Fibroblast of lung (primary cell): ENCODE measurements around the gene ZNF282. TPM values are rescaled to one million over a fixed set of nuclear protein-coding genes. Genes with fewer than 3 reads are reported as not detected.

Source experiments
- DNase-seq, 2 donors: peaks; one replicate each; pipeline versions ENCODE4 v3.0.0 to v3.0.0-alpha.2; 2010; ENCODE audit warnings: low read depth in 2 of 2
- H2AFZ ChIP-seq: 2 replicates; pipeline ENCODE4 v1.5.1; 2012; ENCODE audit warnings: low read length, control low read depth, inconsistent platforms
- H3K27ac ChIP-seq: 2 replicates; pipeline ENCODE4 v1.5.1; 2011; ENCODE audit warnings: low read length, control low read depth; ENCODE audit not compliant: insufficient read depth
- H3K27me3 ChIP-seq: 2 replicates; pipeline ENCODE4 v1.5.1; 2011; ENCODE audit warnings: mild to moderate bottlenecking, low read length; ENCODE audit not compliant: control insufficient read depth, insufficient read depth
- H3K36me3 ChIP-seq: 2 replicates; pipeline ENCODE4 v1.5.1; 2011; ENCODE audit warnings: low read length; ENCODE audit not compliant: control insufficient read depth, insufficient read depth
- H3K4me1 ChIP-seq: 2 replicates; pipeline ENCODE4 v1.5.1; 2011; ENCODE audit warnings: low read length; ENCODE audit not compliant: control insufficient read depth, insufficient read depth; ENCODE audit errors: extremely low read depth
- H3K4me2 ChIP-seq: 2 replicates; pipeline ENCODE4 v1.5.1; 2011; ENCODE audit warnings: low read length, control low read depth; ENCODE audit not compliant: insufficient read depth; ENCODE audit errors: extremely low read depth
- H3K4me3 ChIP-seq, 4 experiments: fragments of 200-600 bp in 1 of 4; sonication (generic) in 1 of 4; replicated peaks in 1 of 4; 2 replicates each; pipeline ENCODE4 v1.5.1; 2011 to 2016; ENCODE audit warnings: low read length in 4 of 4, low read depth in 3 of 4, mild to moderate bottlenecking in 3 of 4, control low read depth in 2 of 4, inconsistent platforms in 1 of 4, mixed read lengths in 1 of 4; ENCODE audit not compliant: insufficient read depth in 1 of 4; ENCODE audit errors: control extremely low read depth in 1 of 4
- H3K79me2 ChIP-seq: 2 replicates; pipeline ENCODE4 v1.5.1; 2012; ENCODE audit warnings: mild to moderate bottlenecking, low read length, inconsistent platforms; ENCODE audit not compliant: control insufficient read depth, insufficient read depth
- H3K9ac ChIP-seq: 2 replicates; pipeline ENCODE4 v1.5.1; 2011; ENCODE audit warnings: mild to moderate bottlenecking, low read length, control low read depth; ENCODE audit not compliant: insufficient read depth
- H3K9me3 ChIP-seq: 2 replicates; pipeline ENCODE4 v1.5.1; 2012; ENCODE audit warnings: low read depth, low read length; ENCODE audit not compliant: control insufficient read depth, insufficient read depth
- H4K20me1 ChIP-seq: 2 replicates; pipeline ENCODE4 v1.5.1; 2011; ENCODE audit warnings: low read length; ENCODE audit not compliant: control insufficient read depth, insufficient read depth; ENCODE audit errors: extremely low read depth
- EZH2 ChIP-seq: IDR thresholded peaks from 2 replicates; pipeline ENCODE4 v1.5.1; 2012; ENCODE audit warnings: low read length, control low read depth, mild to moderate bottlenecking; ENCODE audit errors: missing control alignments
- polyA plus RNA-seq, 2 donors: library from polyadenylated mRNA; depleted of rRNA in 1 of 2; stranded (reverse) in 1 of 2; unstranded in 1 of 2; fragments of >200 nt; gene quantifications; 2 replicates each; pipeline ENCODE4 v1.2.1, GENCODE V29; 2011 to 2012; ENCODE audit warnings: missing spikeins in 1 of 2
- total RNA-seq: library from RNA; depleted of rRNA; stranded (reverse); fragments of >200 nt; gene quantifications from 2 replicates; pipeline ENCODE4 v1.2.1, GENCODE V29; 2014
- TF ChIP-seq, protein P1 (sequence below), 2 donors: IDR thresholded peaks in 1 of 2; conservative IDR thresholded peaks in 1 of 2; 1 replicate in 1 of 2; 2 replicates in 1 of 2; pipeline ENCODE4 v1.5.1; 2011 to 2012; ENCODE audit warnings: low read length in 2 of 2, control low read depth in 1 of 2, inconsistent platforms in 1 of 2, low read depth in 1 of 2, mild to moderate bottlenecking in 1 of 2

ZNF282 gene
- total and polyA plus RNA-seq, 2 donors (not counting 1 experiment from before 2014, with no cell fraction given): 6.8 to 23.1 TPM

DNA sequence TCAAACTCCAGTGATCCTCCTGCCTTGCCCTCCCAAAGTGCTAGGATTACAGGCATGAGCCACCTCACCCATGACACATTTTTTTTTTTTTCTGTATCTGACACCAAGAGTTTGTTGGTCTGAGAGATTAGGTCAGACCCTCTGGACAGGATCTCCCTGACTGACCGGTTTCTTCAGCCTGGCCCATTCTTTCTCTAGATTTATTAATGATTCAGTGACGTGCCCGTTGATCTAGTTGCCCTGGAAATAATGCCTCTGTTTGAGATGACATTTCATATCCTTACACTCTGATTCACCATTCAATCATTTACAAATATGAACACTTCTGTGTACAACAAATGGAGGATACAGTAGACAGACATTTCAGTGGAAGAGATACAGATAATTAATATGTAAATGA lies 42.7 kb downstream of the ZNF282 start:
- Histone ChIP-seq H3K4me2 (no peak overlapping the region), H3K4me1 (peaks cover 10% of the 10 kb centered on the region), H3K27me3 (no peaks in the 10 kb centered on the region), H3K9me3 (no peaks in the 10 kb centered on the region), H2AFZ (no peak overlapping the region), H3K4me3 (no peak overlapping the region), H3K9ac (no peak overlapping the region), H4K20me1 (no peaks in the 10 kb centered on the region), H3K27ac (no peak overlapping the region), H3K36me3 (no peaks in the 10 kb centered on the region), H3K79me2 (peaks cover 20% of the 10 kb centered on the region)
- TF ChIP-seq EZH2: no peak
- TF ChIP-seq, protein P1, sequence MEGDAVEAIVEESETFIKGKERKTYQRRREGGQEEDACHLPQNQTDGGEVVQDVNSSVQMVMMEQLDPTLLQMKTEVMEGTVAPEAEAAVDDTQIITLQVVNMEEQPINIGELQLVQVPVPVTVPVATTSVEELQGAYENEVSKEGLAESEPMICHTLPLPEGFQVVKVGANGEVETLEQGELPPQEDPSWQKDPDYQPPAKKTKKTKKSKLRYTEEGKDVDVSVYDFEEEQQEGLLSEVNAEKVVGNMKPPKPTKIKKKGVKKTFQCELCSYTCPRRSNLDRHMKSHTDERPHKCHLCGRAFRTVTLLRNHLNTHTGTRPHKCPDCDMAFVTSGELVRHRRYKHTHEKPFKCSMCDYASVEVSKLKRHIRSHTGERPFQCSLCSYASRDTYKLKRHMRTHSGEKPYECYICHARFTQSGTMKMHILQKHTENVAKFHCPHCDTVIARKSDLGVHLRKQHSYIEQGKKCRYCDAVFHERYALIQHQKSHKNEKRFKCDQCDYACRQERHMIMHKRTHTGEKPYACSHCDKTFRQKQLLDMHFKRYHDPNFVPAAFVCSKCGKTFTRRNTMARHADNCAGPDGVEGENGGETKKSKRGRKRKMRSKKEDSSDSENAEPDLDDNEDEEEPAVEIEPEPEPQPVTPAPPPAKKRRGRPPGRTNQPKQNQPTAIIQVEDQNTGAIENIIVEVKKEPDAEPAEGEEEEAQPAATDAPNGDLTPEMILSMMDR (conservative IDR thresholded peaks at IDR 0.05 in 1 of 2, IDR thresholded peaks at IDR 0.05 in 1 of 2; ENCODE audit: low read depth in 1 of 2, low read length in 2 of 2): no peak
- no peak for DNase-seq

DNA sequence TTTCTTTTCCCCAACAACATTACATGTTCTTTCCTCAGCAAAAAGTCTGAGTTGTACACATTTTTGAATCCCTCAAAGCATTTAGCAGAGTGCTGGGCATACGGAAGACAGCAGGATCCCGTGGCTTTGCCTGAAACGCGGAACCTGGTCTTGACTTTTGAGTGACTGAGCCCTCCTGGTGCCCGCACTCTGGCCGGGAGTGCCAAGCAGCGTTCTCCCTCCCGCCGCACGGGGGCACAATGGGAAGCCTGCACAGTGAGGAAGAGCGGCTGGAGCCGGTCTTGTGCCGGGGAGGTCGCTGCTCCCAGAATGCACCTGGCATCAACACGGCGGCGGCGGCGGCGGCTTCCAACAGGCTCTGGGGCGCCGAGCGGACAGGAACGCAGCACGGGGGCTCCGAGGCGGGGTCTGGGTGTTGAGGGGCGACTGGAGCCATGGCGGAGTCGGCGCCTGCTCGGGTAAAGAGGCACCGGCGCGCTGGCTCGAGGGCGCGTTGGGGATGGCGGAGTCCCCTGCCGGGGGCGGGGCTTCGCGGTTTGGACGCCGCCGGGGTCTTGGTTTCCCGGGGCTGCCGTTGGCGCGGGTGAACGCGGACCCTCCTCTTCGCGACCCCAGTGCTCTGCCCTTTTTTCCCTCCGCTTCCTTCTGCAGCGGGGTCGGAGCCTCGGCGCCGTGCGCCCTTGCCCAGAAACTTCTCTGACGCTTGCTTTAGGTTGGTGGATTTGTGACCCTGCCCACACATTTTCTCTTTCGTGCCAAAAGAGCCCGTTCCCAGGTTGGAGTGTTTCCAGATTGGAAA lies 44.2 kb downstream of the ZNF282 start, which contains the start of gene ZNF212:
Gene ZNF212 (plus strand): TSS at position 307 of the 799 bp plus-strand sequence. CDS start 128 bp downstream, at position 435.
- Histone ChIP-seq H3K79me2 (peaks cover 20% of the 10 kb centered on the region), H3K9ac (peak within 1 kb of the TSS; percentile 87), H3K36me3 (no peaks in the 10 kb centered on the region), H2AFZ (peak within 1 kb of the TSS; percentile 96), H3K4me2 (peak within 1 kb of the TSS; percentile 93), H3K4me3 (peak within 1 kb of the TSS; percentile 93 to 98 (median 96)), H3K27me3 (no peaks in the 10 kb centered on the region), H3K9me3 (no peaks in the 10 kb centered on the region), H4K20me1 (no peaks in the 10 kb centered on the region), H3K4me1 (peaks cover 8% of the 10 kb centered on the region), H3K27ac (peak within 1 kb of the TSS; percentile 75)
- DNase-seq: peak; percentile 83 to 84
- TF ChIP-seq, protein P1 (conservative IDR thresholded peaks at IDR 0.05 in 1 of 2, IDR thresholded peaks at IDR 0.05 in 1 of 2; ENCODE audit: low read depth in 1 of 2, low read length in 2 of 2): peak; percentile 66 to 77
- TF ChIP-seq EZH2: no peak

- Histone ChIP-seq H3K27ac (no peak overlapping the region), H3K9me3 (no peaks in the 10 kb centered on the region), H3K79me2 (peaks cover 24% of the 10 kb centered on the region), H3K4me3 (peak overlapping the region; percentile 93 to 98 (median 96)), H4K20me1 (no peaks in the 10 kb centered on the region), H3K27me3 (no peaks in the 10 kb centered on the region), H3K4me1 (peaks cover 15% of the 10 kb centered on the region), H3K4me2 (peak overlapping the region; percentile 93), H3K36me3 (no peaks in the 10 kb centered on the region), H2AFZ (no peak overlapping the region), H3K9ac (no peak overlapping the region)
- TF ChIP-seq, protein P1 (conservative IDR thresholded peaks at IDR 0.05 in 1 of 2, IDR thresholded peaks at IDR 0.05 in 1 of 2; ENCODE audit: low read depth in 1 of 2, low read length in 2 of 2): no peak
- no peak for TF ChIP-seq EZH2
- DNase-seq: no peak
Observed at GRCh38 chr7:149240637-149241036, 45.3 kb downstream of the ZNF282 start.
